KMS-11 (cell line): ENCODE results near the gene PDLIM5.

Experiments used
- H2AFZ ChIP-seq: fragments of 200-600 bp; sonication (generic); 2 replicates; pipeline ENCODE4 v1.6.1; 2016; ENCODE audit warnings: antibody characterized with exemption, mixed run types, low read depth
- H3K27ac ChIP-seq: fragments of 200-600 bp; sonication (generic); 2 replicates; pipeline ENCODE4 v1.6.1; 2016; ENCODE audit warnings: mild to moderate bottlenecking, mixed run types
- H3K27me3 ChIP-seq: fragments of 200-600 bp; sonication (generic); 2 replicates; pipeline ENCODE4 v1.6.1; 2017; ENCODE audit warnings: mild to moderate bottlenecking, low read depth, mixed run types, moderate library complexity; ENCODE audit not compliant: insufficient read depth
- H3K36me3 ChIP-seq: fragments of 200-600 bp; sonication (generic); 2 replicates; pipeline ENCODE4 v1.6.1; 2017; ENCODE audit warnings: mild to moderate bottlenecking, mixed run types; ENCODE audit not compliant: insufficient read depth
- H3K4me1 ChIP-seq: fragments of 200-600 bp; sonication (generic); 2 replicates; pipeline ENCODE4 v1.6.1; 2016; ENCODE audit warnings: mild to moderate bottlenecking, low read depth, mixed run types; ENCODE audit not compliant: poor library complexity, severe bottlenecking
- H3K4me2 ChIP-seq: fragments of 200-600 bp; sonication (generic); 2 replicates; pipeline ENCODE4 v1.7.0; 2016; ENCODE audit warnings: mild to moderate bottlenecking, mixed run types
- H3K4me3 ChIP-seq: fragments of 200-600 bp; sonication (generic); IDR thresholded peaks from 2 replicates; pipeline ENCODE4 v1.6.1; 2017; ENCODE audit warnings: low read depth, low read length, mixed read lengths; ENCODE audit not compliant: insufficient read depth
- H3K79me2 ChIP-seq: fragments of 200-600 bp; sonication (generic); 2 replicates; pipeline ENCODE4 v1.6.1; 2016; ENCODE audit warnings: low read depth, mixed run types; ENCODE audit not compliant: insufficient read depth
- H3K9ac ChIP-seq: fragments of 200-600 bp; sonication (generic); 2 replicates; pipeline ENCODE4 v1.6.1; 2016; ENCODE audit warnings: mild to moderate bottlenecking, mixed run types
- H4K20me1 ChIP-seq: fragments of 200-600 bp; sonication (generic); 2 replicates; pipeline ENCODE4 v1.6.1; 2016; ENCODE audit warnings: mild to moderate bottlenecking, mixed run types; ENCODE audit not compliant: insufficient read depth
- CTCF ChIP-seq: fragments of 200-600 bp; sonication (generic); conservative IDR thresholded peaks from 2 replicates; pipeline ENCODE4 v1.6.1; 2017; ENCODE audit warnings: low read depth, mild to moderate bottlenecking, antibody characterized with exemption, low read length, moderate library complexity, mixed read lengths

The PDLIM5 gene

DNA sequence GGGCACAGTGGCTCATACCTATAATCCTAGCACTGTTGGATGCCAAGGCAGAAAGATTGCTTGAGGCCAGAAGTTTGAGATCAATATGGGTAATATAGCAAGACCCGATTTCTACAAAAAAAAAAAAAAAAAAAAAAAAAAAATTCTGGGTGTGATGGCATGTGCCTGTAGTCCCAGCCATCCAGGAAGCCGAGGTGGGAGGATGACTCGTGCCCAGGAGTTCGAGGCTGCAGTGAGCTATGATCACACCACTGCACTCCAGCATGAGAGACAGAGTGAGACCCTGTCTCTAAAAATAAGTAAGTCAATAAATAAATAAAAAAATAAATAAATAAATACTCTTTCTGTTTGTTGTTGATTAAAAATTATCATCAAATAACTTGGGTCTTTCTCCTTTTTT, 243.6 kb downstream of the PDLIM5 start:
- Histone ChIP-seq H3K27ac (no peak overlapping the region), H4K20me1 (no peaks in the 10 kb centered on the region), H3K9ac (no peak overlapping the region), H3K79me2 (no peaks in the 10 kb centered on the region), H3K4me2 (no peak overlapping the region), H2AFZ (no peak overlapping the region), H3K27me3 (no peaks in the 10 kb centered on the region), H3K4me3 (no peak overlapping the region), H3K4me1 (no peaks in the 10 kb centered on the region), H3K36me3 (no peaks in the 10 kb centered on the region)
- TF ChIP-seq CTCF: no peak

DNA sequence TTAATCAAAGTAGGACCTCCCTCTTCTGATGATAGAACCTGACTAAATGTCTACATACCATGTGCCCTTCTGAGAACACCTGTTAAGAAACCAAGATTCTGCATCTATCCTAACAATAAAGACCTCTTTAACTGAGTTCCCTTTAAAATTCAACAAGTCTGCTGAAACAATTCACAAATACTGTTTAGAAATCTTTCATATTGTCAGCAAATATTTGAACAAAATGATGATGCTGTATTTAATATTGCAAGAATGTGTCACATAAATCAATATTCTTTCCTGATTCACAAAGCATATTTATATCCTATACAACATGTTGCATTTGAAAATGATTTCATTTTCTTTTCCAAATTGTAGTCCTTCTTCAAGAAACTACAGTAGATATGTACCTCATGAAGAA, 246.4 kb downstream of the PDLIM5 start:
- H3K4me2 ChIP-seq: no peak overlapping the region
- no peak overlapping the region for H3K27ac ChIP-seq
- no peaks in the 10 kb centered on the region for H4K20me1 ChIP-seq
- no peak overlapping the region for H2AFZ ChIP-seq
- TF ChIP-seq CTCF: no peak
- H3K4me1 ChIP-seq: no peaks in the 10 kb centered on the region
- no peaks in the 10 kb centered on the region for H3K36me3 ChIP-seq
- no peaks in the 10 kb centered on the region for H3K27me3 ChIP-seq
- no peaks in the 10 kb centered on the region for H3K79me2 ChIP-seq
- H3K9ac ChIP-seq: no peak overlapping the region
- no peak overlapping the region for H3K4me3 ChIP-seq

GRCh38 chr4:94700298-94700697, 248.6 kb downstream of the PDLIM5 start:
- no peak overlapping the region for H3K4me3 ChIP-seq
- H3K9ac ChIP-seq: no peak overlapping the region
- no peaks in the 10 kb centered on the region for H3K4me1 ChIP-seq
- no peaks in the 10 kb centered on the region for H3K79me2 ChIP-seq
- no peak overlapping the region for H2AFZ ChIP-seq
- H3K36me3 ChIP-seq: no peaks in the 10 kb centered on the region
- no peak overlapping the region for H3K27ac ChIP-seq
- no peak overlapping the region for H3K4me2 ChIP-seq
- H3K27me3 ChIP-seq: no peaks in the 10 kb centered on the region
- no peak for TF ChIP-seq CTCF
- no peaks in the 10 kb centered on the region for H4K20me1 ChIP-seq

DNA sequence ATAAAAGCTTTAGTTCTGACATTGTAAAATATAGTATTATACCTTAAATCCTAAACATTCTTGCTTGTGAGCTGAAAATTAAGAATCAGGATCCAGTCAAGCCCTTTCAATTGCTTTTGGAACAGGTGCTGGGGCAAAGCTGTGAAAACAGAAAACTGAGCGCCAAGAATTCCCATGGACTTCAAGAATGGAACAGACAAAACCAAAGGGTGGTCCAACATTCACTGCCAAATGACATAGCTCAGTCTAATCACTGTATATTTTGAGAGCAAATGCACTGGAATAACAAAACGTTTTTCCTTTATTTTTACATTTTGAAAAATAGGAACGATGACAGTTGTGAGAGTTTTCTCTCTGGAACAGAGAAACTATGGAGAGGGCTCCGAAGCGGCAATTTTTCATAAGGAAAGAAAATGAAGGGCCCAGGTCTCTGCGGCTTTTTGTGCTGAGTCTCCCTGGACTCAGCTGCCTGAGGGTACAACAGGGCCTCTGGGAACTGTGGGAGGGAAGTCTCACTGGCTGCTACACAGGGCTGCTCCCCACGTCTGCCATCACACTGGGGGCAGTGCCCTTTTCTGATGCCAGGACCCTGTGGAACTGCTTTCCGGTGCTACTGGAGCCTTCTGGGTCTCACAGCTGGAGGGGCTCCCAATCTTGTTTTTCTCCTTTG, 250.0 kb downstream of the PDLIM5 start:
- no peak overlapping the region for H3K4me3 ChIP-seq
- H3K4me1 ChIP-seq: no peaks in the 10 kb centered on the region
- no peak overlapping the region for H3K4me2 ChIP-seq
- no peak overlapping the region for H2AFZ ChIP-seq
- no peaks in the 10 kb centered on the region for H3K36me3 ChIP-seq
- no peaks in the 10 kb centered on the region for H4K20me1 ChIP-seq
- no peak overlapping the region for H3K9ac ChIP-seq
- H3K27ac ChIP-seq: no peak overlapping the region
- H3K79me2 ChIP-seq: no peaks in the 10 kb centered on the region
- TF ChIP-seq CTCF: no peak
- no peaks in the 10 kb centered on the region for H3K27me3 ChIP-seq
